ENCODE results near the gene SLC10A3.
"Not testable (repeated sequence)": the region's sequence is repeated elsewhere in the genome, so short reads cannot be mapped to it uniquely, and the experiment has no call there.

SLC10A3 gene

DNA sequence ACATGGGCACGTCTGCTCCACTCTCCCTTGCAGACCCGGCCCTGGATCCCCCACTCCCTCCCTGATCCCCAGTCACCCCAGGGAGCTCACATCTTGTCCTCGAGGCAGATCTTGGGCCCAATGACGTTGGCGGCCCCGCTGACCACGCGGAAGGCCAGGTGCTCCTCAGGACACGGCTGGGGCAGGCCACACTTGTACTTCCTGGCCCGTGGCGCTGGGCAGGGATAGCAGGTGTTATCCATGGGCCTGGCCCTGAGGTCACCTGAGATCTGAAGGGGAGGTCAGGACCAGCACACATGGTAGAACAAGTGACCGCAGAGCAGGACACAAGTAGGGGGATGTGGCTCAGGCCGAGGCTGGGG, 17.9 kb upstream of the SLC10A3 start:
- no peak for DNase-seq (ENCODE audit: low read depth)

GRCh38 chrX:154507673-154508383, 17.4 kb upstream of the SLC10A3 start:
- DNase-seq (ENCODE audit: low read depth) = no peak

GRCh38 chrX:154506483-154507332, 16.3 kb upstream of the SLC10A3 start:
- no peak for DNase-seq (ENCODE audit: low read depth)

DNA sequence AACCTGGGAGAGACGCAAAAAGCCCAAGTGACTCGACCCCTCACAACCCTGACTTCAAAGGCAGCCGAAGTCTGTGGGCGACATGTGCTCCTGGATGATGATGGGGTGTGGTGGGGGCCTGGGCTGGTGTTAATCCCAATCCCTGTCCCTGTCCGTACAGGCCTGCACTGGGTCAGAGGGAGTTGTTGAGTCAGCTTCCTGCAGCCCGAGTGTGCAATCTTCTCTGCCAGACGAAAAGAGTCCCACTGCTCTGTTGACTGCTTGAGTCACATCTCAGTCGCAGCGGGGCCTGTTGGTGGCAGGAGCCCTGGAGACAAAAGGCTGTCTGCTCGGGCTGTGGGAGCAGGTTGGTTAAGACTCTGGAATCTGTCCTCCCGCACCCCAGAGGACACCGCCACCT, 15.3 kb upstream of the SLC10A3 start:
- no peak for DNase-seq (ENCODE audit: low read depth)

DNA sequence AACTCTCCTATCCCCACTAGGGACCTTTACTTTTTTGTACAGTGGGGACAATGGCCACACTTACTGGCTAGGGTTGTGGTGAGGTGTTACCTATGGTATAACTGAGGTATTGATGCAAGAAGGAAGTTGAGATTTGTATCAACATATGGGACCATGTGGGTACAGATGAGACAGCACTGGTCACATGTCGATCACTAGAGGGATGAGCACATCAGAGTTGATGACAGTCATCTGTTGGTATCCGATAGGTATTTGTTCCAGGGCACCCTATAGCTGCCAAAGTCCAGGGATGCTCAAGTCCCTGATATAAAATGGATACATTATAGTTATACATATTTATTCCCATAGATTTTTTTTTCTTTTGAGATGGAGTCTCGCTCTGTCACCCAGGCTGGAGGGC, 12.6 kb upstream of the SLC10A3 start:
- no peak for DNase-seq (ENCODE audit: low read depth)

- DNase-seq (ENCODE audit: low read depth) = no peak
These were observed 11.7 kb upstream of the SLC10A3 start for GRCh38 chrX:154502098-154502497.

- not testable (repeated sequence) for DNase-seq (ENCODE audit: low read depth)
These were observed 11.0 kb upstream of the SLC10A3 start for GRCh38 chrX:154501423-154501822.

DNA sequence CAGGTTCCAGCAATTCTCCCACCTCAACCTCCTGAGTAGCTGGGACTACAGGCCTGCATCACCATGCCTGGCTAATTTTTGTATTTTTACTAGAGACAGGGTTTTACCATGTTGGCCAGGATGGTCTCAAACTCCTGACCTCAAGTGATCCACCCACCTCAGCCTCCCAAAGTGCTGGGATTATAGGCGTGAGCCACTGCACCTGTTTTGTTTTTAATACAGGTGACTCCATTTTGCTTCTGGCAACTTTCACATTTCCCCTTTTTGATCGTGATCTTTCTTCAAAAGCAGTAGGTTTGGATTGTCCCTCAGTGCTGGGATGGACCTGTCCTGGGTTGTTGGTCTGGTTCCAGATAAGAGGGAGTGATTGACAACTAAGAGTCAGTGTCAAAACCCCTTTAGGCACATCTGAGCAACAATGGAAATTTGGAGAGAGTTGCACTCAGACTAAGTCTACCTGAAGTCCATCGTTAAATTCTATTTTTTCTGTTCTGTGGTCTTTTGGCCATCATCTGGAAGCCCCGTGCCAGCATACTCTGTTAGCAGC, 6.2 kb upstream of the SLC10A3 start:
- not testable (repeated sequence) for DNase-seq (ENCODE audit: low read depth)

DNA sequence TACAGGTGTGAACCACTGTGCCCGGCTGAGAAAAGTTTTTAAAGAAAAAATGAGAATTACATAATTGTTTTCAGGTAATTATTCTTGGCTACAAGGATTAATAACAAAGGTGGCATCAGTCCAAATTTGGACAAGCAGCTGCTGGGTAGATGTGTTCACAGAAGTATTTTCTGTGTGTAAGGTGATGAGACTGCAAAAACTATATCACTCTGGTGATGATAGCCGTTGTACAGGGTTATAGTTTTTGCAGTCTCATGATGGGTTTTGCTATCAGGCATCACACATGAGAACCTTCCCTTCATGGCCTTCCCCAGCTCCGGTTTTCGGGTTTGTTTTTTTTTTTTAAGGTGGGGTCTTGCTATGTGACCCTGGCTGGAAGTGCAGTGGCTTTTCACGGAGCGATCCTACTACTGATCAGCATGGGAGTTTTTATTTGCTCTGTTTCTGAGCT, 5.1 kb upstream of the SLC10A3 start:
- no peak for DNase-seq (ENCODE audit: low read depth)

DNA sequence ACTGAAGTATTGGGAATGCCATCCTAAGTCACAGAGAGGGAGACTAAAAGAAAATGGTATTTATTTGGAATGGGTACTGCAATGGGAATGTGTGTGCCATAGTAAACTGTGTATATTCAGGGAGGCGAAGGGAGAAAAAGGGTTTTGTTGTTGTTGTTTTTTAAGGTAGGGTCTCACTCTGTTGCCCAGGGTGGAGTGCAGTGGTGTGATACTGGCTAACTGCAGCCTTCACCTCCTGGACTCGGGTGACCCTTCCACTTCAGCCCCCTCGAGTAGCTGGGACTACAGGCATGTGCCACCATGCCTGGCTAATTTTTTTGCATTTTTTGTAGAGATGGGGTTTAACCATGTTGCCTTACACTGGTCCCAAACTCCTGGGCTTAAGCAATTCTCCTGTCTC, 4.3 kb upstream of the SLC10A3 start:
- DNase-seq (ENCODE audit: low read depth) = no peak

GRCh38 chrX:154490021-154490413, 412 bp downstream of the SLC10A3 start:
- no peak for DNase-seq (ENCODE audit: low read depth)

DNA sequence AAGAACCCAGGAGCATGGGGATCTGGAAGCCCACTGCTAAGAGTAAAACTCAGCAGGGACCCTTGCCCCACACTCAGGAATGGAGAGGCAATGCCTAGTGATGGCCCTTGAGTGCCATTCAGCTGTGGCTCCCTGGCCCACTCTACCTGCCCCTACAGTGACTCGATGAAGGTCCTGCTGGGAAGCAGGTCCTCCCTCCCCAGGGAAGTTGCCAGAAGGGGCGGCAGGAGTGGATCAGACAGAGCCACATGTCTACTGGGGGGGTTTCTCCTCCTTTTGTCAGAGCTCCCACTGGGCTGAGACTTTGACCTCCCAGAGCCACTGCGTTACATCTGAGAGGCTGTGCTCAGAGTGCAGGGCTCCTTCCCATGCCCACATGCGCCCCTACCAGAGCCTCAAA, 1.2 kb downstream of the SLC10A3 start:
- no peak for DNase-seq (ENCODE audit: low read depth)

DNA sequence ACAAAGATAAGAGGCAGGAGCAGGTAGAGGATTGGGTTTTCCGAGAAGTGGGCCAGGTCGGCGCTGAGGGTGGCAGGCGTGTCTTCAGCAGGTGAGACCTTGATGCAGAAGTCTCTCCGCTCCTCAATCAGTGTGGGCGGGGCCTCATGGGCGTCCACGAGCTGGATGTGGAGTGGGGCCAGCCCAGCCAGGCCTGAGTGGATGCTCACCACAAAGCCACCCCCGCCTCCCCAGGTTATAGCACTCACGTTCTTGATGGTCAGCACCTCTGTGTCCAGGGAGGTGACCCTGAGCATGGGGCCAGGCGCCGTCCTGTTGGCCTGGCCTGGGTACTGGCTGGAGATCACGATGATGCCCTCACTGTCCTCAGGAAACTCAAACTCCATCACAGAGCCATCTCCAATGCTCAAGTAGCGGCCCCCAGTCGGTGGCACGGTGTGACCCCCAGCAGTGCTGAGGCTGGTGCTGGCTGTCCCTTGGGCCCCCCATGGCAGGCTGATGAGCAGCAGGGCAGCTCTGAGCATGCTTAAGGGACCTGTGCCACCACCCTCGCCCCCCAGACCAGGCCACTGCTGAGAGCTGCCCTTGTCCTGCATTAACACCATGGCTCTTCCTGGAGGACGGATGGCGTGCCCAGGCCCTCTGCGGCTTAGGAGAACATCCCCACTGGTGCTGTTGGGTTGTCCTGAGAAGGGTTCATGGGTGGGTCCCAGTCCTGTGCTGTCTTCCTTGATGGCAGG, 1.9 kb downstream of the SLC10A3 start:
- no peak for DNase-seq (ENCODE audit: low read depth)

- DNase-seq (ENCODE audit: low read depth) = no peak
These were observed 2.7 kb downstream of the SLC10A3 start for GRCh38 chrX:154487518-154488290.

DNA sequence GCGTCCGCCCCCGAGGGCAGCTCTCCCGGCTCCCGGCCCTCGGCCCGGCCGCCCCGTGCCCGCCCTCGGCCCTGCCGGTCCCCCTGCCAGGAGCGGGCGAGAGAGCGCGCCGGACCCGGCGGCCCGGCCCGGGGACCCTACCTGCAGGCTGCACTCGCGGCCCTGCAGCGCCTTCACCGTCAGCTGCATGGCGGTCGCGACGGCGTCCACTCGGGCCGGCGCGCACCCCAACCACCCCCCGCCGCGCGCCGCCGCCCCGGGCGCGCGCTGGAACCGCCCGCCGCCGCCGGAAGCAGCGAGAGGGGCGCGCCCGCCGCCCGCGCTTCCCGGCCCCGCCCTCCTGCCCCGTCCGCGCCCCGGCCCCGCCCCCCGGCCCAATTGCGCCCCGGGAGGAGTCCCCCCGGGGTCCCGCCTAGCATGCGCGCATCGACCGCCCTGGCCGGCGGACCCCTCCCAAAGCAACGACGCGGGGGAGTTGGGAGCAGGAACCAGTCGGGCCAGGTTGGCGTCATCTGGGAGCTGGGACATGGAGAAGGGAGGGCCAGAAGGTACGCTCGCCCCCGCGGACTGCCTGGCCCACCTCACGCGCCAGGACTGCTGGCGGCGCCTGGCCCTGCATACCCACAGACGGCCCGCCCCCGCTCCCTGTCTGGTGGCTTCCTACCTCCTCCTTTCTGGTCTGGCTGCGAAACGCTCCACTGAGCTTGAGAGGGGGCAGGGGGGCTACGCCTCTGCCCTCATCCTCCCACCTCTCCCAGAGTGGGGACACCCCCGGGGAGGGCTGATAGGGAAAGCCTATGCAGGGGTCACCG, 3.8 kb downstream of the SLC10A3 start, which contains the start of gene UBL4A:
Gene UBL4A (minus strand): TSS at position 220 of the 812 bp plus-strand sequence. CDS start 31 bp downstream, at position 189.
- peak; percentile 41 for DNase-seq (ENCODE audit: low read depth)

- no peak for DNase-seq (ENCODE audit: low read depth)
These were observed 4.4 kb downstream of the SLC10A3 start for GRCh38 chrX:154486052-154486395.

DNA sequence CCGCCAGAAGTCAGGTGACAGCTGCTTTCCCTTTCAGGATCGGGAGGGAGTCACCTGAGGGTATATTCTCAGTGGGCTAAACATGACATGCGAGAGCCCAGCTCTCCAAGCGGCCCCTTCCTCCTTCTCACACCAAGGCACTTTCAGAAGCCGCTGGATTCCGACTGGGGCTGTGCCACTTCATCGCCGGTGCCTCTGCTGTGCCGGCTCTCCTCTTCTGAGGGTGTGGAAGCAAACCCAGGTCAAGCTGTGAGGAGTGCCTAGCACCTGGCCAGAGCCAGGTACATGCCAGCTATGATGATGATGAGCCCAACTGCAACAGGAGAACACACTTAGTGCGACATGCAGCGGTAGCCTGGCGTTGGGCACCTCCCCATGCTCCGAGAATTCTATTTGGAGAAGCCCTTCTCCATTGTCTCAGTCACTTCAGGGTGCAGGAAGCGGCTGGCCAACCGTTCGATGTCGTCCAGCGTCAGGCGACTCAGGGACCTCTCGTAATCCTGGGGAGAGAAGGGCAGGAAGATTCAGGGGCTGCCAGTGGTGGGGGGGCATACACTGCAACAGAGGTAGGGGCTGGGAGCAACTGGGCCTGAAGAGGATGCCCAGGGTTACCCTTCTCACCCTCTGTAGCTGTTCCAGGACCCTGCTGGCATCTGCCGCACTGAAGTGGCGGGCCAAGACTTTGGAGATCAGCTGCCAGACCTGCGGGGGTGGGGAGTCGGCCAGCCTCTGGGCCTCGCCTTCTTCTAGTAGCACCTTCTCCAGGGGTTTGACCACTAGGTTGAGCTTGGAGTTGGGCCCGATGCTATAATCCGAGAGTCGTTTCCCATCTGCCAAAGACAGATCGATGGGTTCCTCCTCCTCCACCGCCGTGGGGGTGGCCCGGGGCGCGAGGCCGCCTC, 5.0 kb downstream of the SLC10A3 start:
- no peak for DNase-seq (ENCODE audit: low read depth)

GRCh38 chrX:154484255-154485149, 5.9 kb downstream of the SLC10A3 start:
- DNase-seq (ENCODE audit: low read depth) = no peak

DNA sequence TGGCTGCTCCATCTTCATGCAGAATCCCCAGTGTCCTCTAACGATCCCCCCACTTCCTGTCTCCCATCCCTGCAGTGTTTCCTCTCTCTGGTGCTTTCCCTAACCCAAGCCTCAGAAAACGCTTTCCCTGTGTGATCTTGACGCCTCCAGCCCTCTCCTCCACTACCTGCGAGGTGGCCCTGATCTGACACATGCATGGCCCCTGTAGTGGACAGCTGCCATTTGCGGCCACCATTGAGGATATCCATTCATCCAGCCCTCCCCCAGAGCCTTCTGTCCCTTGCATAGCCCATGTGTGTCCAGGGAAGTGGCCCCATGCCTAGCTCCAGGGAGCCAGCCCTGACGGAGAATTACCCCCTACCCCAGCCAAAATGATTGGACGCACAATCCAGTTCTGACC, 7.1 kb downstream of the SLC10A3 start:
- no peak for DNase-seq (ENCODE audit: low read depth)
